ENCODE data around the gene ACE.
A peak's percentile ranks its signal among the peaks of the same experiment; 100 is the strongest.

The ACE gene

GRCh38 chr17:63476854-63477479 is at the start of gene ACE:
TSS of gene ACE (plus strand) at chr17:63477061. CDS start at chr17:63477095, 34 bp downstream.
- DNase-seq: peak; percentile 42

DNA sequence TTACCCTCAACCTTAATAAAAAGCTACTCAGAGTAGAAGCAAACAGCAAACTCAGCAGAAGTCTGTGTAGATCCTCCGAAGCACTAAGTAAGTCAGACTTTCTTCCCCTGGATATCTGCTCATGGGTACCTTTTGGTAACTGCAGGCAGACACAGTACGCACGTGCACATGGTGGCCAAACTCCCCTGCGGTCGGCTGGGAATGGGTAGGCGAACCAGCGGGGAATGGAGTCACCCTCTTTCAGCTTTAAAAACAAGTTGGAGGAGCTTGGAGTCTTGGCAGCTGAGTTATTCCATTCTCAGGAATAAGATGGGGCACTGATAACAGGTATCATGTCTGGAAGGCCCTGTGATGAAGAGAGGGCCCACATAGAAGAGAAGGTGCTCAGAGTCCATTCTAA is 47.1 kb upstream of the ACE start:
- DNase-seq: no peak

DNA sequence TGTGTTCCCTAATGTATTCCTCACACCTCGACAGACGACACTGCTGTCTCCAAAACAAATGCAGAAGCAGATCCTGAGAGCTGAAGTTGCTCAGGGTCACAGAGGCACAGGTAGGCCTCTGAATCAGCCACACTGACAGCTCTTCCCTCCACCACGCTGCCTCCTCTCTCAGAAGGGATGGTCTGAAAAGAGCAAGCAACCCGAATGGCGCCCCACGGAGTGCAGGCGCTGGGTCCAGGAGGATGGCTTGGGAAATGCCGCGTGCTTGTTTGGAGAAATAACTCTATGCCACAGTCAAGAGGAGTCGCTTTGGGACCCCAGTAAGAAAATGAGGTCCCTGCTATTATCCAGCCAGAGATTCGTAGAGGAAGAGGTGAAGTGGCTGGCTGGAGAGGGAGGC is 46.6 kb upstream of the ACE start:
- no peak for DNase-seq

- DNase-seq: no peak
These were observed 45.3 kb upstream of the ACE start for GRCh38 chr17:63431618-63431938.

GRCh38 chr17:63431939-63432804 is 44.7 kb upstream of the ACE start:
- no peak for DNase-seq

DNA sequence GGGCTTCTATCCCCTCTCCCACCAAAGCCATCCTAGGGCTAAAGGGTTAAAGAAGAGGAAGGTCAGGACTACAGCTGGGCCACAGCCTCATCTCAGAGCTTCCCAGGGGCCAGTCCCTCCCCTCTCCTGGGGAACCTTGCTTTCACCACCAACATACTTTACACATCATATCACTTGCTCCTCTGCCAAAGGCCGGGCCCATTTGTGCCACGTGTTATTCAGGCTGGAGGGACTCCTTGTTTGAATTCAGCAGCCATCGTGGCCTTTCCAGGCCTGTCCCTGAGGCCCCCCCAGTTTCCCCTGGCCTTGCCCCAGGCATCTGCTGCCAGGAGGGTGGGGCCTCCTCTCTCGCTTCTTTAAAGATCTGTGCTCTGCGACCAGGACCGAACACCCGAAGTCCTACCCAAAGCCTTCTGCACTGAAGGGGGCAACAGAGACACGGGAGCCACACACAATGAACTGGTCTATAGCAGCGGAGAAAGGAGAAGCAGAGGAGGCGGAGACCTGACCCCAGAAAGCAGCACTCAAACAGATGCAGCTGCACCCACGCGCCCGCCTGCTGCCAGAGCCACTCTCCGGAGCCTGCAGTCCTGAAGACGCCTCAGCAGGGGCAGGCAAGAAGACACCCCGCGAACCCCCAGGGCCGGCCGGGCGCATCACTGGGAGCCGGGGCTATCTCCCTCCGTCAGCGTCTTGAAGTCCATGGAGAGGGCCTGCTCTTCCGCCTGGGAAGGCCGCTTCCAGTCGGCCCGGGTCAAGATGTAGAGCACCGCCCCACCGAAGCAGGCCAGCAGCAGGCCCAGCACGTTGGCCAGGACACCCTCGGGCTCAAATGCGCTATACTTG is 42.9 kb upstream of the ACE start:
- peak; percentile 23 for DNase-seq

DNA sequence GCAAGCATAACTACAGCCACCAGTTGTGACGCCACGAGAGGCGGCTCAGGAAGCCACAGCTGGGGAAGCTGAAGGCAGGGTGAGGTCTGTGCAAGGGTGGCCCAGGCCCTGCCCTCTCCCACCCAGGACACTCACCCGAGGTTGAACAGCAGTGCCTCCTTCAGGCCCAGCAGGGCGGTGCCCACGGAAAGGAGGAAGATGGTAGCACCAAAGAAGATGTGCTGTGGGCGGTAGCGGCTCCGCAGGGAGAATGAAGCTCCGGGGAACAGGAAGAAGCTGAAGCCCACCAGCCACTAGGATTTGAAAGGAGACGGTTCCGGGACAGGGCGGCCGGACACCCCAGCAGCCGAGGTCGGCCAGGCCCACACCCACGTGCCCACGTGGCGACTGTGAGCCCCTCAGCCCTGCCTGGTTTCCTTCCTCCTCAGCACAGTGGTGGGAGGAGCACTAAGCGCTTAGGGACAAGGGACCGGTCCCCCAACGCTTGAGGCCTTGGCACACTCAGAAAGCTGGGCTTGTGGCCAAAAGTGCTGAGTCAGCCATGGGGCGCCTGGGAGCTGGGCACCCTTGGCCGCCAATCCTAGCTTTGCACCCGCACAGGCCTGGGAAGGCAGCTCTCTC is 41.8 kb upstream of the ACE start:
- peak; percentile 55 for DNase-seq

- DNase-seq: no peak
These were observed 41.0 kb upstream of the ACE start for GRCh38 chr17:63435681-63436522.

DNA sequence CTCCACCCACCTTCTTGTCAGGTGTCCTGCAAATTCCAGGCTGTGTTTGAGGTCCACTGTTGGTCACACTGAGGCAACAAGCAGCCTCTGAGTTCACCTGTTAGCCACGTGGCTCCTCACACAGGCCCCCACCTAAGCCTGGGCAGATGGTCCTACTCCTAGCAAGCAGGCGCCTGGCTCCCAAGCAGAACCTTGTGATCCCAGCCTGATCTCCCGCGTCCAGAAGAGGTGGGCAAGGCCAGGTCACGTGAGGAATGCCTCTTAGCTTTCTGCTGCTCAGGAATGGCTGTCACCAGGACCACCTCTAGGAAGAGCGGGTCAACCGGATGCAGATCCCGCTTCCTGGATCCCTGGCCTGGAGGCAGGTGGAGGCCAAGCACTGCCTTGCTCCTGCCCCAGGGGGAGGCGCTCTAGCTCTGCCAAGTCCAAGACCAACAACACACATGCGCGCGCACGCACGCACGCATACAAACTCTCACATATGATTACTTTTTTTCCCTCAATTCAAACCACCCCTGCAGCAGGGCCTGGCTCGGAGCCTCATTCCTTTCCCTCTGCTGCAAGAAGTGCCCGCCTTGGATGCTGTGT is 40.2 kb upstream of the ACE start:
- no peak for DNase-seq

- no peak for DNase-seq
These were observed 39.4 kb upstream of the ACE start for GRCh38 chr17:63437287-63438091.

- no peak for DNase-seq
These were observed 38.5 kb upstream of the ACE start for GRCh38 chr17:63438092-63439051.

DNA sequence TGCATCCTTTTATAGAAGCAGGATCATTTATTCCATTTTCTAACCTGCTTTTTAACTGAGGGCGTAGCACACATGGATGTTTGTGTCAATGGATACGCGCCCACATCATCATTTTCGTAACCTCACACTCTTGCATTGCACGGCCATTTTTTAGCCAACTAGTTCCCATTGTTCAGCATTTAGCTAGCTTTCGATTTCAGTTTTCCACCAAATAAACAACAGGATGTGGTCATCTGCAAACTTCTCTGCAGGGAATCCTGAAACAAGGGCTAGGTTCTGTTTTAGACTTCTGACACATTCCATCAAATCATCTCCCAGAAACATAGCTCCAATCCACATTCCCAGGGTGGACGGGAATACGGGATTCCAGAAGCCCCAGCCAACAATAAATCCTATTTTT is 37.2 kb upstream of the ACE start:
- peak; percentile 91 for DNase-seq

DNA sequence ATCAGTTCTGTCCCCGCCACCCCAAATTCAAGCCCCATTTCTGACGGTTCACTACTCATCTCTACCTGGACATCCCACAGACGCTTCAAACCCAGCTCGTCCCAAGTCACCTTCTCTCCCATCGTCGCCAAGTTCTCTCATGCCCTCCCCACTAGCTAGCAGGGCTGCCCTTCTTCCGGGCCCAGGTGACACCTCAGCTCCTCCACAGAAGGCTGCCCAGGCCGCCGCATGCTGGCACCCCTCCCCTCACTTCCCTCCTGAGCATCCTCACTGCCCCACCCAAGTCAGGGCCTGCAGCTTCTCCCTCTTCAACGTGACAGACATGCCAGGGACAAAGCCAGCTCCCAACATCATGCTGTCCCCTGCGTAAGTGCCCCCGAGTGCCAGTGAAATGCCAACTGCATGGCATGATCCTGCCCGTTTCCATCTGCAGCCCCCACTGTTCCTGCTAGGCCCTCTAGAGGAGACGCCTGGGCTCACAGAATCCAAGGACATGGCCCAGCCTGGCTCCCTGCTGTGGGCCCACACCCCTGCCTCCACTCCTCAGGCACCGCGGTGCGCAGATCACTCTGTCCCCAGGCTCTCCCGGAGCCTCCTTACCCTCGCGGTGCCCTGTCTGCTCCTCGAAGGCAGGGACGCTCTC is 36.6 kb upstream of the ACE start:
- no peak for DNase-seq

DNA sequence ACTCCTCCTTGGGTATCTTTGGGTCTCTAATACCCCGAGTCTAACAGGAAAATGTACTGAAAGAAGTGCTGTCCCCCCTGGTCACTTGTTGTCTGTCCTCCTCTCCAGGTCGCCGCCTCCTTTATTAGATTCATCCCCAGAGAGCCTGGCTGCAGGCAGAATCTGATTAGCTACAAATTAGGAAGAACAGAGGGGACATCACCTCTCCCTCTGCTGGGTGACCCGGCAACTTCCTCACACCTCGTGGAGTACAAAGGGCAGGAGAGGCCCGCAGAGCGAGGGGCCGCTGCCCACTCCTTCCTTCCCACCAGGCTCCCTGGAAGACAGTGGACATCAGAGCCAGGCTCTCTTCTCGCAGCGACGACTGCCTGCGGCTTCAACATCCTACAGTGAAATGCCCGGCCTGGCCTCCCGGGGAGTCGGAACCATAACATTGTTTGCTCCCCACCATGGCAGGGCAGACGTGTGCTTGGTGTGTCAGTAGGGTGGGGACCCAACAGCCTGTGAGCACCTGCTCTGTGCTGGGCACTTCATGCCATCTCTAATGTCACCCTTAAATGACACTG is 36.0 kb upstream of the ACE start:
- no peak for DNase-seq

DNA sequence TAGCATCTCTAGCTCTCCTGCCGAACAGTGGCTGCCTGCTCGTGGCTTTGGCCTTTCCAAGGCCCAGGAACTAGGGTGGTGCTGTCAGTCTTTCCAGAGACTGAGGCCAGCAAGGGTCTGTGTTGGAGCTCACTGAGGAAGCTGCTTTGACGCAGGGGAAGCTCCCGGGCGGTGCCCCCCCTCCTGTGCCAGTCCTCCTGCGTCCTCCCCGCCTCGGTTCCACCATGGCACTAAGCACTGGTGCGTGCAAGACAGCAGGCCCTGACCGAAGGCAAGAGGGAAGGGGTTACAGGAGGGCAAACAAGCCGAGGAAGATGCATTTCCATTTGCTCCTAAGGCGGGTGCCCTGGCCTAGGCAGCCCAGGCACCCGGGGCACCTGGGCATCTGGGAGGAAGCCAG is 35.2 kb upstream of the ACE start:
- DNase-seq: no peak

GRCh38 chr17:63442074-63442473 is 34.8 kb upstream of the ACE start:
- DNase-seq: no peak

DNA sequence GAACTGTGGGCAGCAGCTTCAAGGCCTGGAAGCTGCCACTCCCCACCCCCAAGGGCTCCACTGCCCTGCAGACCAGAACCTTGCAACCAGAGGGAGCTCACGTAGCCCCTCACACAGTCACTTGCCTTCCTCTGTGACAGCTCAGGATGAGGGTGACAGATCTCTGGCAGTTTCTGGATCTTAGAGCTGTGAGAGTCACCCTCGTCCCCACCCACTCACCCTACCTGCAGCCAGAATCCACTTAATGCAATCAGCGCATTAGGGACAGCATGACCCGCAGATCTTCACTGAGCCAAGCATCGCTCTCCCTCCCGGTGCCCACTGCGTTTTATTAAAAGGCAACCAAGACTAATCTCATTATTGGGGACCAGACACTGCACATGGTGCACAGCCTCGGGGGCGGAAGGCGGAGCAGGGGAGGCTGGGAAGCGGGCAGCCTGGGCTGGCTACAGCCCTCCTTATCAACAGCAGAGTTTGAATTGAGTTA is 34.3 kb upstream of the ACE start:
- no peak for DNase-seq

DNA sequence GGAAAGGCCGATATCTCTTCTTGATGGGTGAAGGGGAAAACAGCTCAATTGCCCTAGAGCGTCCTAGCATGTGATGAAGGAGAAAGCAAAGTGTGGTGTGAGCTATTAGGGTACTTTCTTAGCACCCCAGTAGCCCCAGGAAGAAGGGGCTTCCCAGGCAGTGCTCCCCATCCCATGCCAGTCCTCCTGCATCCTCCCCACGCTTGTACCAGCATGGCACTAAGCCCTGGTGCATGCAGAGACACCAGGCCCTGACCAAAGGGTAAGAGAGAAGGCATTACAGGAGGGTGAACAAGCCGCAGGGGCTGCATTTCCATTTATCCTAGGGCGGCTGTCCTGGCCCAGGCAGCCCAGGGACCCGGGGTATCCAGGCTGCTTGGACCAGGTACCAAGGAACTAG is 33.8 kb upstream of the ACE start:
- no peak for DNase-seq

- no peak for DNase-seq
These were observed 32.4 kb upstream of the ACE start for GRCh38 chr17:63444457-63444856.
